ENCODE results near the gene STARD10. TPM values are rescaled to one million over a fixed set of nuclear protein-coding genes. Genes with fewer than 3 reads are reported as not detected.
"Not testable (repeated sequence)": the region's sequence is repeated elsewhere in the genome, so short reads cannot be mapped to it uniquely, and the experiment has no call there.

STARD10 gene
- total and polyA plus RNA-seq, 2 donors from 2014 or later: 40.7 to 127 TPM

- DNase-seq (peak in 3 of 5 donors; percentile 44 to 56 (median 47)), FAIRE-seq (no peak)
- peaks cover 0 to 2% (median 0%) of the 10 kb centered on the region in 3 donors for H3K36me3 ChIP-seq (ENCODE audit: control insufficient read depth in 2 of 3, insufficient read depth in 3 of 3, low read length in 3 of 3)
- no peaks in the 10 kb centered on the region for H3K9me3 ChIP-seq (ENCODE audit: control insufficient read depth in 2 of 3, insufficient read depth in 1 of 3, low read length in 3 of 3)
- intact Hi-C loops (cut with DNase I): no loop called here
- H3K9ac ChIP-seq (ENCODE audit: low read length in 3 of 3): peak overlapping the region in 2 of 3 donors; percentile 46 to 53
- peaks cover 0 to 12% (median 9%) of the 10 kb centered on the region in 3 donors for H3K4me1 ChIP-seq (ENCODE audit: control insufficient read depth in 2 of 3, insufficient read depth in 2 of 3, low read depth in 1 of 3, low read length in 3 of 3)
- no peak overlapping the region for H3K27ac ChIP-seq (ENCODE audit: low read depth in 2 of 2, low read length in 2 of 2)
- peak overlapping the region in 2 of 3 donors; percentile 82 to 95 for H3K4me3 ChIP-seq (ENCODE audit: low read length in 3 of 3)
- H3K27me3 ChIP-seq (ENCODE audit: control insufficient read depth, insufficient read depth, low read length): no peaks in the 10 kb centered on the region
- no peak for TF ChIP-seq CTCF (IDR thresholded peaks at IDR 0.05; ENCODE audit: borderline replicate concordance, extremely low read depth, insufficient read depth)
Measured at GRCh38 chr11:72812604-72812966, 18.7 kb upstream of the STARD10 start.

GRCh38 chr11:72811686-72812085, 17.8 kb upstream of the STARD10 start:
- intact Hi-C loops (cut with DNase I); H3K27ac ChIP-seq (ENCODE audit: low read depth in 2 of 2, low read length in 2 of 2): not testable (repeated sequence)

GRCh38 chr11:72808331-72808798, 14.5 kb upstream of the STARD10 start:
- intact Hi-C loops (cut with DNase I): no loop called here
- TF ChIP-seq CTCF (IDR thresholded peaks at IDR 0.05; ENCODE audit: borderline replicate concordance, extremely low read depth, insufficient read depth): no peak
- no peak overlapping the region for H3K9ac ChIP-seq (ENCODE audit: low read length in 3 of 3)
- DNase-seq: no peak
- H3K27me3 ChIP-seq (ENCODE audit: control insufficient read depth, insufficient read depth, low read length): no peaks in the 10 kb centered on the region
- no peak overlapping the region for H3K27ac ChIP-seq (ENCODE audit: low read depth in 2 of 2, low read length in 2 of 2)
- no peak overlapping the region for H3K4me3 ChIP-seq (ENCODE audit: low read length in 3 of 3)
- H3K9me3 ChIP-seq (ENCODE audit: control insufficient read depth in 2 of 3, insufficient read depth in 1 of 3, low read length in 3 of 3): no peaks in the 10 kb centered on the region
- FAIRE-seq: no peak
- no peaks in the 10 kb centered on the region for H3K36me3 ChIP-seq (ENCODE audit: control insufficient read depth in 2 of 3, insufficient read depth in 3 of 3, low read length in 3 of 3)
- peaks cover 0 to 10% (median 9%) of the 10 kb centered on the region in 3 donors for H3K4me1 ChIP-seq (ENCODE audit: control insufficient read depth in 2 of 3, insufficient read depth in 2 of 3, low read depth in 1 of 3, low read length in 3 of 3)

More at GRCh38 chr11:72811686-72812085, 17.8 kb upstream of the STARD10 start:
- not testable (repeated sequence) for H3K9ac ChIP-seq (ENCODE audit: low read length in 3 of 3); H3K36me3 ChIP-seq (ENCODE audit: control insufficient read depth in 2 of 3, insufficient read depth in 3 of 3, low read length in 3 of 3); H3K27me3 ChIP-seq (ENCODE audit: control insufficient read depth, insufficient read depth, low read length); H3K4me3 ChIP-seq (ENCODE audit: low read length in 3 of 3); H3K9me3 ChIP-seq (ENCODE audit: control insufficient read depth in 2 of 3, insufficient read depth in 1 of 3, low read length in 3 of 3); FAIRE-seq; DNase-seq
- H3K4me1 ChIP-seq (ENCODE audit: control insufficient read depth in 2 of 3, insufficient read depth in 2 of 3, low read depth in 1 of 3, low read length in 3 of 3): peaks cover 0 to 12% (median 9%) of the 10 kb centered on the region in 3 donors

GRCh38 chr11:72807792-72808191, 13.9 kb upstream of the STARD10 start:
- Histone ChIP-seq H3K27ac (ENCODE audit: low read depth in 2 of 2, low read length in 2 of 2) (no peak overlapping the region), H3K9me3 (ENCODE audit: control insufficient read depth in 2 of 3, insufficient read depth in 1 of 3, low read length in 3 of 3) (no peaks in the 10 kb centered on the region), H3K9ac (ENCODE audit: low read length in 3 of 3) (no peak overlapping the region), H3K27me3 (ENCODE audit: control insufficient read depth, insufficient read depth, low read length) (no peaks in the 10 kb centered on the region), H3K36me3 (ENCODE audit: control insufficient read depth in 2 of 3, insufficient read depth in 3 of 3, low read length in 3 of 3) (no peaks in the 10 kb centered on the region), H3K4me1 (ENCODE audit: control insufficient read depth in 2 of 3, insufficient read depth in 2 of 3, low read depth in 1 of 3, low read length in 3 of 3) (peaks cover 0 to 4% (median 4%) of the 10 kb centered on the region in 3 donors), H3K4me3 (ENCODE audit: low read length in 3 of 3) (no peak overlapping the region)
- no peak for TF ChIP-seq CTCF (IDR thresholded peaks at IDR 0.05; ENCODE audit: borderline replicate concordance, extremely low read depth, insufficient read depth)
- intact Hi-C loops (cut with DNase I): no loop called here
- FAIRE-seq (no peak), DNase-seq (no peak)

Data from kidney (tissue), 14 donors.